CD4-positive, alpha-beta memory T cell (primary cell): Measurements from ENCODE around the gene LRP11. TPM values are rescaled to one million over a fixed set of nuclear protein-coding genes. Genes with fewer than 3 reads are reported as not detected.
"Not testable (repeated sequence)": the region's sequence is repeated elsewhere in the genome, so short reads cannot be mapped to it uniquely, and the experiment has no call there.

Source experiments
- CTCF ChIA-PET: fragments of 350-600 bp; sonication (Branson Sonifier 250); formaldehyde crosslinking; loops from one replicate; lab custom pipeline; 2021; ENCODE audit warnings: inconsistent platforms; ENCODE audit not compliant: partially characterized antibody; lab: Charles Lee
- POLR2A ChIA-PET: fragments of 350-600 bp; sonication (Branson Sonifier 250); formaldehyde crosslinking; loops from one replicate; lab custom pipeline; 2021; ENCODE audit not compliant: partially characterized antibody; lab: Charles Lee
- DNase-seq, 5 donors: peaks; one replicate each; pipeline versions ENCODE4 v3.0.0 to v3.0.0-alpha.2; 2020 to 2022; ENCODE audit warnings: mixed read lengths in 1 of 5
- H3K27ac ChIP-seq: one replicate; pipeline ENCODE4 v1.7.0; 2013; ENCODE audit warnings: low read depth, low read length
- H3K27me3 ChIP-seq: 2 replicates; pipeline ENCODE4 v1.7.0; 2013; ENCODE audit warnings: mild to moderate bottlenecking, low read length, moderate library complexity; ENCODE audit not compliant: insufficient read depth
- H3K36me3 ChIP-seq: 2 replicates; pipeline ENCODE4 v1.7.0; 2013; ENCODE audit warnings: mild to moderate bottlenecking, low read length, moderate library complexity; ENCODE audit not compliant: insufficient read depth
- H3K4me1 ChIP-seq: 2 replicates; pipeline ENCODE4 v1.7.0; 2013; ENCODE audit warnings: mild to moderate bottlenecking, low read length, moderate library complexity; ENCODE audit not compliant: insufficient read depth
- H3K4me3 ChIP-seq, 2 donors: one replicate each; pipeline ENCODE4 v1.7.0; 2013; ENCODE audit warnings: low read length in 2 of 2, mild to moderate bottlenecking in 1 of 2
- H3K9me3 ChIP-seq, 2 donors: one replicate each; pipeline ENCODE4 v1.7.0; 2013; ENCODE audit warnings: low read length in 2 of 2, control low read depth in 1 of 2; ENCODE audit not compliant: control insufficient read depth in 1 of 2
- H3K27ac Mint-ChIP-seq, 7 donors: one replicate each; pipeline ENCODE4 v1.8.0; 2020 to 2021; ENCODE audit warnings: mixed read lengths in 7 of 7, mild to moderate bottlenecking in 6 of 7, inconsistent platforms in 3 of 7, moderate library complexity in 3 of 7
- H3K27me3 Mint-ChIP-seq, 2 donors: one replicate each; pipeline ENCODE4 v1.8.0; 2020 to 2021; ENCODE audit warnings: mixed read lengths in 2 of 2
- H3K36me3 Mint-ChIP-seq, 2 donors: one replicate each; pipeline ENCODE4 v1.8.0; 2020 to 2021; ENCODE audit warnings: mixed read lengths in 2 of 2, inconsistent platforms in 1 of 2, mild to moderate bottlenecking in 1 of 2
- H3K4me1 Mint-ChIP-seq, 4 donors: one replicate each; pipeline ENCODE4 v1.8.0; 2020 to 2021; ENCODE audit warnings: mixed read lengths in 4 of 4, mild to moderate bottlenecking in 1 of 4
- H3K4me3 Mint-ChIP-seq, 8 donors: one replicate each; pipeline ENCODE4 v1.8.0; 2020 to 2021; ENCODE audit warnings: mixed read lengths in 8 of 8, mild to moderate bottlenecking in 7 of 8, moderate library complexity in 6 of 8, inconsistent platforms in 3 of 8
- H3K9me3 Mint-ChIP-seq, 8 donors: one replicate each; pipeline ENCODE4 v1.8.0; 2020 to 2021; ENCODE audit warnings: mixed read lengths in 8 of 8, mild to moderate bottlenecking in 5 of 8, inconsistent platforms in 3 of 8, moderate library complexity in 1 of 8
- intact Hi-C: fragments of 100-400 bp; cut with micrococcal nuclease; formaldehyde crosslinking; loops from one replicate; pipeline ENCODE4 v1.15.1; 2023
- polyA plus RNA-seq, 2 donors: library from polyadenylated mRNA; unstranded; fragments of 300-500 nt; fragmentation: Illumina TruSeq; gene quantifications; one replicate each; pipeline ENCODE4 v1.2.3, GENCODE V29; 2021
- total RNA-seq, 2 experiments: library from RNA; stranded (reverse); gene quantifications; one replicate each; pipeline ENCODE4 v1.2.3, GENCODE V29; 2021

Gene LRP11
- total and polyA plus RNA-seq, 4 experiments from 2014 or later = 1.2 to 5.6 (median 3.0) TPM

DNA sequence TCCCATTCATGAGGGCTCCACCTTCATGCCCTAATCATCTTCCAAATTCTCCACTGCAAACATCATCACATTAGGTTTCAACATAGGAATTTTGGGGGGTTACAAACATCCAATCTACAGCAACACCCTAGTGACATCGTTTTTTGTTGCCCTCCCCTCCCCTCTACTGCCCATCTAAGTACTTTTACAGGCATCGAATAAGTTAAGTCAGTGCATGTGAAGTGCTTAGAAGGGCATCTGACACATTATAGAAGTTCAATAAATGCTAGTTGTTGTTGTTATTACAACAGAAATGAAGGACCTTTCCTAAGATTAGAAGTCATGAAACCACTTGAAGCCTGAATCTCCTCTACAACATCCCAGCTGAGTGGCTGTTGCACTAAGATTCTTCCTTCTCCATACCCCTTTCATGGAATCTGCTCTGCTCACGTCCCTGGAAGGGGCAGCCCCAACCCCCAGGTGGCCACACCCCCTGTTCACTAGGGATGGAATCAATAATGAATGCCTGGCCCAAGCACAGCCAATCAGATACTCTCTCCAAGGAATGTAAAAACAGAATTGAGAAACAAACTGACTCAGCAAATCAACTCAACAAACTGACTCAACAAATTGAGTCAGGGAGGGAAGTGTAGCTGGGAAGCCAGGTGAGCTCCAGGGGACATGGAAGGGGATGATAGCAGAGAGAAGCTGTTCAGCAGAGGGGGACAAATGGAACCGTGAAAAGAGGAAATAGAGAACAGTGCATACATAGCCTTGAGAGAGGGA is 3.9 kb upstream of the LRP11 start:
- peaks cover 0 to 7% (median 3%) of the 10 kb centered on the region in 8 donors for H3K9me3 Mint-ChIP-seq

DNA sequence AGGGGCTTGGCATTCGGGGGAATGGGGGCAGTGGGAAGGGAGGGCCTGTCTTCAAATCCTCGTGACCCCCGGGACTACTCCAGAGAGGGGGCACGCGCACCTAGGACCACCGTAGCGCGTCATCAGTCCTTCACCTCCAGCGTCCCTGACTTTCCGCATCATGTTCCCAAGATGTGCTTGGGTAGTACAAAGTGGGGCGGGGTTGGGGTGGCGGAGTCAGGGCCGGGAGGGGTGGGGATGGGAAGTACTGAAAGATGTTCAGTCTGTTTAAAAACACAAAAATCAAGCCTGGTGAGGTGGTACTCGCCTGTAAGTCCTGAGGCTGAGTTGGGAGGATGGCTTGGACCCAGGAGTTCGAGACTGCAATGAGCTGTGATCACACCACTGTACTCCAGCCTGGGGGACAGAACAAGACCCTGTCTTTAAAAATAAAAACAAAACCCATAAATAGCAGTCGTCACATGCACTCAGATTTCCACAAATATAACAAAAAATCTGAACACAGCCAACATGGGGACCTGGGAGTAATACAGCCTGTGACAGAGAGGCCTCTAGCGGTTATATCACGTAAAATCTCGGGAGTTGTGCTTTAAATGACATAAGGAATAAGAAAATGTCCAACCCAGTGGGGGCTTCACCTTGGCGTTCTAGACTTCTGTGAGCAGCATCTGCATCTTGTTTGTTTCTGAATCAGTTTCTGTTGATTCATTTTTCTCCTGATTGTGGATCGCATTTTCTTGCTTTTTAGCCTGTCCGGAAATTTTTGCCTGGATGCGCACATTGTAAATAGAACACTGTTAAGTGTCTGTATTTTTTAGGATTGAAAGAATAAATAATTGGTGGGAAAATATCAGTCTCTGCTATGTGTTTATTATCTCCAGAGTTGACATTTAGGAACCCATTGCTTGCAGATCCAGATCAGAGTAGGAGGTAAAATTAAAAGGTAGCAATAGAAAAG is 698 bp upstream of the LRP11 start:
- Histone ChIP-seq H3K27me3 (no peaks in the 10 kb centered on the region), H3K27ac (peak overlapping the region; percentile 29), H3K9me3 (no peaks in the 10 kb centered on the region), H3K36me3 (no peaks in the 10 kb centered on the region), H3K4me3 (peak overlapping the region in 1 of 2 donors; percentile 73), H3K4me1 (peaks cover 13% of the 10 kb centered on the region)
- Mint-ChIP-seq H3K36me3 (peaks cover 0 to 2% of the 10 kb centered on the region in 2 donors), H3K4me1 (peaks cover 3 to 23% (median 10%) of the 10 kb centered on the region in 4 donors), H3K27me3 (peaks cover 0 to 5% of the 10 kb centered on the region in 2 donors), H3K4me3 (peak overlapping the region; percentile 66 to 89 (median 76)), H3K27ac (peak overlapping the region; percentile 29 to 92 (median 79)), H3K9me3 (no peaks in the 10 kb centered on the region)
- CTCF ChIA-PET = interaction anchor here (0.9 to 2.3 kb wide), 11 partner anchors 13 to 152 kb away, joined by 3 to 12 read pairs (median 5); no protein-coding TSS in a partner anchor
- DNase-seq = peak; percentile 52 to 67 (median 54)
- POLR2A ChIA-PET = no interaction called here
- intact Hi-C loops = loop anchor here (1.0 to 2.0 kb wide), 7 partner anchors 25 to 319 kb away; partner anchors contain the start of genes NUP43, PPIL4 and RAET1G

More for the DNA sequence above, 3.9 kb upstream of the LRP11 start:
- ChIA-PET POLR2A (no interaction called here), CTCF (interaction anchor here (1.0 kb wide), 1 partner anchor 33 kb away, joined by 3 read pairs; no protein-coding TSS in a partner anchor)
- Mint-ChIP-seq H3K4me1 (peaks cover under 1 to 11% (median 5%) of the 10 kb centered on the region in 4 donors), H3K27me3 (peaks cover 3 to 5% of the 10 kb centered on the region in 2 donors), H3K27ac (no peak overlapping the region), H3K4me3 (no peak overlapping the region), H3K36me3 (no peaks in the 10 kb centered on the region)
- peaks cover 8% of the 10 kb centered on the region for H3K4me1 ChIP-seq
- H3K4me3 ChIP-seq = no peak overlapping the region
- H3K9me3 ChIP-seq = no peaks in the 10 kb centered on the region
- DNase-seq = no peak
- no peak overlapping the region for H3K27ac ChIP-seq
- intact Hi-C loops = no loop called here
- H3K27me3 ChIP-seq = no peaks in the 10 kb centered on the region
- no peaks in the 10 kb centered on the region for H3K36me3 ChIP-seq

DNA sequence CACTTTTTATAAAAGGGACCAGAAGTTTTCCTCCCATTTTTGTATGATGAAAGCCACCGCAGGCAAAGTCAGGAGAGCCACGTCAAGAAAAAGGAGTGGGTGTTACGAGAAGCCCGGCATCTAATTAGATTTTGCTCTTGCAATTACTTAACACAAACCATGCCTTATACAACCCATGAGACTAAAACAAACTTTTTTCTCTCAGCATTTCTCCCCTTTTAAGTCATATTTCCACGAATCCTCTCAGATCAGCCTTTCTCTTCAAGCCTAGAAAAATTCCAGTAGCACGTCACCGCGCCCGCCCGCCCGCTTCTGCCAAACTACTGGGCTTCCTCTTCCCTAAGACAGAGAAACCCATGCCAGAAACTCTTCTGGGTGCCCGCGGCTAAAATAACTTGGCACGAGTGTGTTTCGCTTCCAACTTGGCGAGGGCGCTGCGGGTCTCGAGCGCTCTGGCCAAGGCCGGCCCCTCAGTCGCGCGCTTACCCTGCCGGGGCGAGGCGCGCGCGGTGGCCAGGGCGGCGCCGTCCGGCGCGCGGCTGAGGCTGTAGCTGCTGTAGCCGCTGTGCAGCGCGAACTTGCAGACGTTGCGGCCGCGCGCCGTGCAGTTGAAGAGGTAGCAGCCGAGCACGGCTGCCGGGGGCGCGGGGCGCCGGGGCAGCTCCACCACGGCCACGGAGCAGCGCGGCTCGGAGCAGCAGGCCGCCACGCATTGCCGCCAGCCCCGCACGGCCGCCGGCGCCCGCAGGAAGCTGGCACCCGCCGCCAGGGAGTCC is 1.0 kb downstream of the LRP11 start:
- H3K36me3 Mint-ChIP-seq = peaks cover 0 to 2% of the 10 kb centered on the region in 2 donors
- peak overlapping the region; percentile 73 to 93 (median 84) for H3K4me3 Mint-ChIP-seq
- peaks cover 3 to 23% (median 10%) of the 10 kb centered on the region in 4 donors for H3K4me1 Mint-ChIP-seq
- ChIA-PET CTCF (interaction anchor here (0.9 to 1.4 kb wide), 2 partner anchors 27 to 28 kb away, joined by 3 to 4 read pairs; no protein-coding TSS in a partner anchor), POLR2A (interaction anchor here (1.2 kb wide), 1 partner anchor 145 kb away, joined by 3 read pairs; the partner anchor contains the start of gene LATS1)
- H3K9me3 Mint-ChIP-seq = no peaks in the 10 kb centered on the region
- peak overlapping the region; percentile 29 for H3K27ac ChIP-seq
- no peaks in the 10 kb centered on the region for H3K27me3 ChIP-seq
- peak in 2 of 5 donors; percentile 31 to 48 for DNase-seq
- no peaks in the 10 kb centered on the region for H3K9me3 ChIP-seq
- peaks cover 13% of the 10 kb centered on the region for H3K4me1 ChIP-seq
- H3K27ac Mint-ChIP-seq = peak overlapping the region in 6 of 7 donors; percentile 33 to 75 (median 72)
- peak overlapping the region; percentile 20 to 73 for H3K4me3 ChIP-seq
- intact Hi-C loops = no loop called here
- peaks cover 0 to 5% of the 10 kb centered on the region in 2 donors for H3K27me3 Mint-ChIP-seq
- H3K36me3 ChIP-seq = no peaks in the 10 kb centered on the region

DNA sequence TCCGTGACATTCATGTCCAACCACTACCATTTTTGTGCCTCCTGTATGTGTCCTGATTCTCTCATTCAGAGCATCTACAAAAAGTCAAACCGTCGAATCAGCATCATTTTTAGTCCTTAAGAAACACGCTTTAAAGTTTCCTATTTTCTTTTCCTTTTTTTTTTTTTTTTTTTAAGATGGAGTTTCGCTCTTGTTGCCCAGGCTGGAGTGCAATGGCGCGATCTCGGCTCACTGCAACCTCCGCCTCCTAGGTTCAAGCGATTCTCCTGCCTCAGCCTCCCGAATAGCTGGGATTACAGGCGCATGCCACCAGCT is 1.8 kb downstream of the LRP11 start:
- H3K4me3 ChIP-seq, H3K27me3 Mint-ChIP-seq, intact Hi-C loops, H3K27ac Mint-ChIP-seq, H3K36me3 Mint-ChIP-seq, POLR2A ChIA-PET, H3K27ac ChIP-seq, DNase-seq, H3K9me3 ChIP-seq, H3K36me3 ChIP-seq, H3K27me3 ChIP-seq, H3K9me3 Mint-ChIP-seq, CTCF ChIA-PET: not testable (repeated sequence)
- Mint-ChIP-seq H3K4me1 (peaks cover 3 to 23% (median 10%) of the 10 kb centered on the region in 4 donors), H3K4me3 (peak overlapping the region in 6 of 8 donors; percentile 12 to 86 (median 46))
- peaks cover 13% of the 10 kb centered on the region for H3K4me1 ChIP-seq

DNA sequence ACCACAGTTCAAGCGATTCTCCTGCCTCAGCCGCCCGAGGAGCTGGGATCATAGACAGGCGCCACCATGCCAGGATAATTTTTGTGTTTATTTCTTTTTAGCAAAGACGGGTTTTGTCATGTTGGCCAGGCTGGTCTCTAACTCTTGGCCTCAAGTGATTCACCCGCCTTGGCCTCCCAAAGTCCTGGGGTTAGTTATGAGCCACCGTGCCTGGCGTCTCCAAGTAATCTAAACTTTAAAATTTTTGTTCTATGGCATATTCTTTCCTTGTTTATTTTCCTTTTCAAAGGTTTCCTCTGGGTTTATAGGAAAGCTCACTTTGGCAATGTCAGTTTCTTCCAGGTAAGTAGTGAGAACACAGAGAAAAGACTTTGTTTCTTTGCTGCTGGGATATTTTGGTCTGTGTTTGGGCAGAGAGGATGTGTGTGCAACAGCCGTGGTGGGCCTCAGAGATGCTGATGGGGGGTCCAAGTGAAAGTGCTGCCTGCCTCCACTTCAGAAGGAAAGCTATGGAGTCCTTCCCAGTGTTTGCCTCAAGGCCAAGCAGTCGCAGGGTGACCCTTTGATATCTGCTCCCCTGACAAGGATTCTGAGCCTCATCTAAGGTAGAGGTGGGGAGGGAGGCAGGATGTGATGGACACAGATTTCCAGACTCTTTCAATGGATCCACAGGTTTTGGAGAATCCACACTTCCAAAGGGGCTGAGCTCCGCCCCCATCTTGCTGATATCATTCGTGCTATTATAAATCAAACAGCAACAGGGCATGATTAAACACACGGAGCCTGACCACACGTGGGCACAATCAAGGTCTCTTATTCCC is 2.3 kb downstream of the LRP11 start:
- Mint-ChIP-seq H3K27me3 (peaks cover 0 to 5% of the 10 kb centered on the region in 2 donors), H3K4me3 (peak overlapping the region in 6 of 8 donors; percentile 21 to 70 (median 46)), H3K27ac (no peak overlapping the region), H3K9me3 (no peaks in the 10 kb centered on the region), H3K36me3 (peaks cover 0 to 2% of the 10 kb centered on the region in 2 donors), H3K4me1 (peaks cover 3 to 23% (median 10%) of the 10 kb centered on the region in 4 donors)
- no peak for DNase-seq
- Histone ChIP-seq H3K4me3 (no peak overlapping the region), H3K27ac (no peak overlapping the region), H3K4me1 (peaks cover 13% of the 10 kb centered on the region), H3K36me3 (no peaks in the 10 kb centered on the region), H3K9me3 (no peaks in the 10 kb centered on the region), H3K27me3 (no peaks in the 10 kb centered on the region)
- intact Hi-C loops = no loop called here
- CTCF ChIA-PET = interaction anchor here (1.0 kb wide), 1 partner anchor 21 kb away, joined by 4 read pairs; no protein-coding TSS in a partner anchor
- POLR2A ChIA-PET = no interaction called here
